IMR-90 (cell line): ENCODE measurements around the gene LAGE3. TPM values are rescaled to one million over a fixed set of nuclear protein-coding genes. Genes with fewer than 3 reads are reported as not detected.

Source experiments
- ATAC-seq: fragments of 200-7000 bp; cut with Tn5 transposase; 2 replicates; pipeline ENCODE4 v1.9.1; 2020; ENCODE audit warnings: low read depth, mild to moderate bottlenecking, moderate library complexity
- BruUV-seq: library from RNA; stranded (reverse); fragments of 400-500 nt; replicated peaks from 2 replicates; lab custom pipeline; 2021; lab: Mats Ljungman, UMichigan
- CTCF ChIA-PET: fragments of 300-600 bp; formaldehyde crosslinking; extraction: SDS; loops from one replicate; lab custom pipeline; 2021; ENCODE audit warnings: antibody characterized with exemption; lab: Yijun Ruan, JAX
- POLR2A ChIA-PET: fragments of 300-600 bp; sonication (Branson Sonifier 250); formaldehyde crosslinking; loops from one replicate; lab custom pipeline; 2022; ENCODE audit warnings: antibody characterized with exemption; ENCODE audit not compliant: unreplicated experiment; lab: Charles Lee
- DNase-seq: peaks from one replicate; pipeline ENCODE4 v3.0.0; 2013
- H2AFZ ChIP-seq: replicated peaks from 2 replicates; pipeline ENCODE3; 2013; ENCODE audit warnings: low read length, mild to moderate bottlenecking; ENCODE audit not compliant: poor library complexity
- H2AK5ac ChIP-seq: 2 replicates; pipeline ENCODE4 v1.6.1; 2013; ENCODE audit warnings: low read depth, low read length, inconsistent platforms
- H2AK9ac ChIP-seq: replicated peaks from 2 replicates; pipeline ENCODE3; 2013; ENCODE audit warnings: mild to moderate bottlenecking, low read depth, low read length, moderate library complexity; ENCODE audit not compliant: poor library complexity
- H2BK120ac ChIP-seq: 2 replicates; pipeline ENCODE4 v1.6.1; 2013; ENCODE audit warnings: low read depth, low read length, inconsistent platforms
- H2BK15ac ChIP-seq: 3 replicates; pipeline ENCODE4 v1.6.1; 2013; ENCODE audit warnings: low read depth, low read length, inconsistent platforms
- H2BK20ac ChIP-seq: 2 replicates; pipeline ENCODE4 v1.6.1; 2013; ENCODE audit warnings: low read depth, mild to moderate bottlenecking, inconsistent platforms, low read length, moderate library complexity
- H2BK5ac ChIP-seq: 2 replicates; pipeline ENCODE4 v1.6.1; 2013; ENCODE audit warnings: mild to moderate bottlenecking, low read depth, low read length, inconsistent platforms; ENCODE audit not compliant: poor library complexity, severe bottlenecking
- H3K14ac ChIP-seq: replicated peaks from 2 replicates; pipeline ENCODE4 v1.6.1; 2013; ENCODE audit warnings: low read depth, low read length, inconsistent platforms
- H3K18ac ChIP-seq: 2 replicates; pipeline ENCODE4 v1.6.1; 2013; ENCODE audit warnings: low read depth, low read length, control low read depth
- H3K23ac ChIP-seq: 2 replicates; pipeline ENCODE4 v1.6.1; 2013; ENCODE audit warnings: low read depth, low read length, inconsistent platforms
- H3K27ac ChIP-seq: 2 replicates; pipeline ENCODE4 v1.5.1; 2013; ENCODE audit warnings: mild to moderate bottlenecking, control low read depth, low read length; ENCODE audit not compliant: insufficient read depth
- H3K27me3 ChIP-seq: 2 replicates; pipeline ENCODE4 v1.6.1; 2013; ENCODE audit warnings: low read length; ENCODE audit not compliant: control insufficient read depth, insufficient read depth
- H3K36me3 ChIP-seq: 2 replicates; pipeline ENCODE4 v1.6.1; 2013; ENCODE audit warnings: low read length, mixed read lengths; ENCODE audit not compliant: control insufficient read depth, insufficient read depth
- H3K4ac ChIP-seq: 2 replicates; pipeline ENCODE4 v1.6.1; 2013; ENCODE audit warnings: low read depth, low read length, inconsistent platforms
- H3K4me1 ChIP-seq: 2 replicates; pipeline ENCODE4 v1.6.1; 2013; ENCODE audit warnings: low read length, mixed read lengths; ENCODE audit not compliant: control insufficient read depth, insufficient read depth
- H3K4me2 ChIP-seq: 2 replicates; pipeline ENCODE4 v1.6.1; 2013; ENCODE audit warnings: low read depth, mild to moderate bottlenecking, control low read depth, low read length, moderate library complexity
- H3K4me3 ChIP-seq: 2 replicates; pipeline ENCODE4 v1.5.1; 2013; ENCODE audit warnings: low read depth, mild to moderate bottlenecking, control low read depth, low read length, moderate library complexity; ENCODE audit not compliant: insufficient read depth
- H3K56ac ChIP-seq: 2 replicates; pipeline ENCODE4 v1.6.1; 2013; ENCODE audit warnings: low read length, inconsistent platforms; ENCODE audit not compliant: insufficient read depth; ENCODE audit errors: extremely low read depth
- H3K79me1 ChIP-seq, 2 experiments: 2 replicates each; pipeline ENCODE4 v1.6.1; 2013; ENCODE audit warnings: low read length in 2 of 2, inconsistent platforms in 1 of 2, low read depth in 1 of 2
- H3K9ac ChIP-seq: 2 replicates; pipeline ENCODE4 v1.6.1; 2013; ENCODE audit warnings: low read depth, low read length, control low read depth
- H3K9me1 ChIP-seq: 2 replicates; pipeline ENCODE4 v1.6.1; 2013; ENCODE audit warnings: low read length, inconsistent platforms; ENCODE audit not compliant: insufficient read depth
- H3K9me3 ChIP-seq: 2 replicates; pipeline ENCODE4 v1.6.1; 2013; ENCODE audit warnings: low read length; ENCODE audit not compliant: control insufficient read depth, insufficient read depth
- H4K20me1 ChIP-seq: 2 replicates; pipeline ENCODE4 v1.6.1; 2013; ENCODE audit warnings: low read length, inconsistent platforms; ENCODE audit not compliant: insufficient read depth
- H4K5ac ChIP-seq: 2 replicates; pipeline ENCODE4 v1.6.1; 2013; ENCODE audit warnings: mild to moderate bottlenecking, low read depth, low read length, control low read depth
- H4K8ac ChIP-seq, 2 experiments: 2 replicates each; pipeline ENCODE4 v1.6.1; 2013; ENCODE audit warnings: low read depth in 2 of 2, low read length in 2 of 2, control low read depth in 1 of 2, inconsistent platforms in 1 of 2
- H4K91ac ChIP-seq: 2 replicates; pipeline ENCODE4 v1.6.1; 2013; ENCODE audit warnings: low read depth, low read length, inconsistent platforms; ENCODE audit not compliant: insufficient read depth
- CTCF ChIP-seq: conservative IDR thresholded peaks from 2 replicates; pipeline ENCODE4 v1.5.1; 2012; ENCODE audit warnings: mild to moderate bottlenecking, low read depth, low read length, improper control_type of control experiment
- ELK1 ChIP-seq: fragments of 150-350 bp; IDR thresholded peaks from 2 replicates; pipeline ENCODE4 v1.6.1; 2016; ENCODE audit warnings: low read depth, mild to moderate bottlenecking, low read length, moderate library complexity, borderline replicate concordance
- MAFK ChIP-seq: IDR thresholded peaks from 2 replicates; pipeline ENCODE4 v1.6.1; 2012; ENCODE audit warnings: low read depth, low read length, improper control_type of control experiment
- MAZ ChIP-seq: IDR thresholded peaks from 2 replicates; pipeline ENCODE4 v1.6.1; 2012; ENCODE audit warnings: low read depth, mild to moderate bottlenecking, low read length, improper control_type of control experiment, moderate library complexity, borderline replicate concordance
- NFE2L2 ChIP-seq: fragments of 150-350 bp; IDR thresholded peaks from 2 replicates; pipeline ENCODE4 v1.6.1; 2016; ENCODE audit warnings: low read depth, mild to moderate bottlenecking, low read length
- WGBS, 2 experiments: methylation state at CpG; one replicate each; pipeline versions ENCODE4 v1.1.5 to v1.1.7; 2013; ENCODE audit warnings: missing lambda C conversion rate in 2 of 2; ENCODE audit not compliant: insufficient read length in 1 of 2; ENCODE audit errors: extremely low coverage in 2 of 2; 5-methylcytosine and 5-hydroxymethylcytosine counted together
- dilution Hi-C: fragments of 300-500 bp; cut with HindIII; formaldehyde crosslinking; loops from one replicate; pipeline ENCODE4 v1.14.3; 2018; ENCODE audit warnings: low sequenced_read_pairs; ENCODE audit not compliant: unreplicated experiment
- in situ Hi-C: fragments of 300-500 bp; cut with MboI; formaldehyde crosslinking; loops from 3 replicates; pipeline ENCODE4 v1.14.3; 2019; ENCODE audit warnings: low sequenced_read_pairs, inconsistent platforms, mixed read lengths
- intact Hi-C: fragments of 100-400 bp; cut with micrococcal nuclease; formaldehyde crosslinking; loops from 2 replicates; pipeline ENCODE4 v1.10.0; 2022
- polyA plus RNA-seq, 3 experiments: library from polyadenylated mRNA; depleted of rRNA; stranded (reverse); fragments of >200 nt; gene quantifications; 2 replicates each; pipeline ENCODE4 v1.2.3, GENCODE V29; 2012; ENCODE audit warnings: low replicate concordance in 1 of 3
- total RNA-seq: library from RNA; depleted of rRNA; stranded (reverse); fragments of >200 nt; gene quantifications from 2 replicates; pipeline ENCODE4 v1.2.3, GENCODE V29; 2012

The LAGE3 gene
- total and polyA plus RNA-seq, 2 of the 4 experiments (the other 2 are of a cell fraction): 3.6 to 14.8 TPM

- H3K56ac ChIP-seq: no peak overlapping the region
- no peak overlapping the region; the same call in 1 of the 2 replicates for H2AK5ac ChIP-seq
- H3K27ac ChIP-seq: no peak overlapping the region
- no peak overlapping the region for H4K91ac ChIP-seq
- BruUV-seq: no TSS peak
- in situ Hi-C loops (no loop called here), intact Hi-C loops (no loop called here), dilution Hi-C loops (no loop called here)
- no peak overlapping the region for H3K18ac ChIP-seq
- H3K4me1 ChIP-seq: peaks cover 8% of the 10 kb centered on the region; the same call in 1 of the 2 replicates
- no peaks in the 10 kb centered on the region for H3K27me3 ChIP-seq
- CTCF ChIA-PET: no interaction called here
- no peak overlapping the region for H2BK5ac ChIP-seq
- H3K9me1 ChIP-seq: peaks cover 3% of the 10 kb centered on the region
- H2AFZ ChIP-seq: no peak overlapping the region
- no peak overlapping the region for H2BK120ac ChIP-seq
- H2BK15ac ChIP-seq: no peak overlapping the region
- H2BK20ac ChIP-seq: no peak overlapping the region
- no peak overlapping the region for H2AK9ac ChIP-seq
- peaks cover 2% of the 10 kb centered on the region; the same call in 1 of the 2 replicates for H3K36me3 ChIP-seq
- TF ChIP-seq CTCF (no peak), ELK1 (no peak), NFE2L2 (no peak), MAFK (no peak), MAZ (no peak)
- DNase-seq (no peak), ATAC-seq (no peak)
- no peak overlapping the region for H3K23ac ChIP-seq
- H3K9me3 ChIP-seq: peaks cover 3% of the 10 kb centered on the region; the same call in 1 of the 2 replicates
- H4K8ac ChIP-seq: no peak overlapping the region
- H3K9ac ChIP-seq: no peak overlapping the region
- WGBS, 2 experiments: 50% methylated on average over 1 of the region's 2 CpGs; no CpG with 5 or more reads in 1 of the 2 experiments
- H3K4me3 ChIP-seq: no peak overlapping the region
- no peaks in the 10 kb centered on the region for H4K20me1 ChIP-seq
- POLR2A ChIA-PET: no interaction called here
- H3K4ac ChIP-seq: no peak overlapping the region
- H3K79me1 ChIP-seq: peaks cover 8 to 12% of the 10 kb centered on the region in 2 experiments; a peak in 2 of 4 replicates
- H4K5ac ChIP-seq: no peak overlapping the region
- no peak overlapping the region for H3K14ac ChIP-seq
- no peak overlapping the region for H3K4me2 ChIP-seq
Measured at GRCh38 chrX:154513716-154514115, 34.6 kb upstream of the LAGE3 start.
